Vagina (tissue), 2 donors: Measurements from ENCODE around the gene HPCA. TPM values are rescaled to one million over a fixed set of nuclear protein-coding genes. Genes with fewer than 3 reads are reported as not detected.

Experiments
- DNase-seq, 2 donors: peaks; one replicate each; pipeline ENCODE4 v3.0.0-alpha.2; 2017; ENCODE audit errors: extremely low spot score in 2 of 2
- H3K27ac ChIP-seq: fragments of 200-600 bp; sonication (generic); one replicate; pipeline ENCODE4 v1.5.1; 2019
- H3K27me3 ChIP-seq: fragments of 200-600 bp; sonication (generic); one replicate; pipeline ENCODE4 v1.5.1; 2019
- H3K36me3 ChIP-seq, 2 donors: fragments of 200-600 bp; sonication (generic); one replicate each; pipeline ENCODE4 v1.5.1; 2017 to 2019
- H3K4me1 ChIP-seq: fragments of 200-600 bp; sonication (generic); one replicate; pipeline ENCODE4 v1.5.1; 2019
- H3K4me3 ChIP-seq, 2 donors: fragments of 200-600 bp; sonication (generic); 1 replicate in 1 of 2; 2 replicates in 1 of 2; pipeline ENCODE4 v1.5.1; 2016 to 2019
- H3K9me3 ChIP-seq: fragments of 200-600 bp; sonication (generic); one replicate; pipeline ENCODE4 v1.5.1; 2019
- POLR2A ChIP-seq, 2 donors: fragments of 450-650 bp; IDR thresholded peaks; one replicate each; pipeline ENCODE4 v1.6.1; 2017; ENCODE audit warnings: antibody characterized with exemption in 2 of 2, mild to moderate bottlenecking in 2 of 2, moderate library complexity in 2 of 2
- POLR2AphosphoS5 ChIP-seq, 2 donors: sonication (generic); formaldehyde crosslinking; IDR thresholded peaks; one replicate each; pipeline ENCODE4 v1.9.0; 2017; ENCODE audit warnings: antibody characterized with exemption in 2 of 2, mild to moderate bottlenecking in 2 of 2, low read depth in 1 of 2; ENCODE audit not compliant: insufficient read depth in 1 of 2
- intact Hi-C: fragments of 100-400 bp; cut with DNase I; formaldehyde crosslinking; loops from one replicate; pipeline ENCODE4 v1.15.1; 2023
- total RNA-seq: library from RNA; depleted of rRNA; stranded (reverse); fragments of >200 nt; gene quantifications from one replicate; pipeline ENCODE4 v1.2.3, GENCODE V29; 2016
- TF ChIP-seq, protein P1 (sequence below), 3 experiments: fragments of 450-650 bp in 2 of 3; fragments of 200-600 bp in 1 of 3; sonication (generic) in 1 of 3; IDR thresholded peaks; one replicate each; pipeline ENCODE4 v1.5.1; 2017 to 2019; ENCODE audit warnings: antibody characterized with exemption in 3 of 3, mild to moderate bottlenecking in 2 of 3, moderate library complexity in 2 of 3

Gene HPCA
- total RNA-seq, 1 donor from 2014 or later = not detected

DNA sequence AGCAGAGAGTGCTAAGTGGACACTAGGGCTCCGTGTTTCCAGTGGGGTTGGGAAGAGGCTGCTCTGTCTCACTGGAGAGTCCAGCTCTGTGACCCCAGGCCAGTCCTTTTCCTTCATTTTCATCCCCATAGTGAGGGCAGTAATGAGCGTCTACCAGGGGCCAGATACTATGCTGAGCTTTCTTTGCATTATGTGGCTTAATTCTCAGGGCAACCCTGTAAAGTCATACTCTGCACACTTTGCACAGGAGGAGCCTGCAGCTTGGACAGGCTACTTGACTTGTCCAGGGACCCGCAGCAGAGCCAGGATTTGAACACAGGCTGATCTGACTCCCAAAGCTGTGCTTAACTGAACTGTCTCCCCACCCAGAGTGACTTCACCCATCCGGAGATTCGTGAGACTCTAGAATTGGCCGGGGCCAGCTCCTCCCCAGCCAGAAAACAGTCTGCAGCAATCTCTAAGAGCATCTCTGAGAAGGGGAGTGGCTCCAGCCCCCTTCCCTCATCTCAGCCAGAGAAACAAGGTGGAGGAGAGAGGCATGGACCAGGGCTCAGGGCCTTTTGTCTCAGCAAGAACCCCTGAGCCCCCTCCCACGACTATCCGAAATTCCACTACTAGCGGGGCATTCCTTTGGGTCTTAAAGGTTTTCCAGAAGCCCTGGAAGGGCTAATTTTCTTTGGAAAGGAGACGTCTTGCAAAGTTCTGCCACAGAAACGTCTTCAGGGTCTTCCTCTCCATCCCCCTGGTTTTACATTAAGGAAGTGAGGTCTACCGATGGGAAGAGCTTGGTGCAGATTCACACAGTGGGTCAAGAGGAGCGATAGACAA lies 14.7 kb upstream of the HPCA start:
- H3K4me1 ChIP-seq = peaks cover 26% of the 10 kb centered on the region
- H3K36me3 ChIP-seq = no peaks in the 10 kb centered on the region
- peak overlapping the region; percentile 38 to 56 for H3K4me3 ChIP-seq
- no peak overlapping the region for H3K27ac ChIP-seq
- H3K27me3 ChIP-seq = no peaks in the 10 kb centered on the region
- peak in 1 of 2 donors; percentile 49 for DNase-seq
- intact Hi-C loops = loop anchor here (10.0 kb wide), 1 partner anchor 157 kb away; no protein-coding TSS in a partner anchor
- TF ChIP-seq POLR2AphosphoS5 (IDR thresholded peaks at IDR 0.05; ENCODE audit: insufficient read depth in 1 of 2, low read depth in 1 of 2) = no peak
- no peak for TF ChIP-seq POLR2A (IDR thresholded peaks at IDR 0.05)
- TF ChIP-seq, protein P1, sequence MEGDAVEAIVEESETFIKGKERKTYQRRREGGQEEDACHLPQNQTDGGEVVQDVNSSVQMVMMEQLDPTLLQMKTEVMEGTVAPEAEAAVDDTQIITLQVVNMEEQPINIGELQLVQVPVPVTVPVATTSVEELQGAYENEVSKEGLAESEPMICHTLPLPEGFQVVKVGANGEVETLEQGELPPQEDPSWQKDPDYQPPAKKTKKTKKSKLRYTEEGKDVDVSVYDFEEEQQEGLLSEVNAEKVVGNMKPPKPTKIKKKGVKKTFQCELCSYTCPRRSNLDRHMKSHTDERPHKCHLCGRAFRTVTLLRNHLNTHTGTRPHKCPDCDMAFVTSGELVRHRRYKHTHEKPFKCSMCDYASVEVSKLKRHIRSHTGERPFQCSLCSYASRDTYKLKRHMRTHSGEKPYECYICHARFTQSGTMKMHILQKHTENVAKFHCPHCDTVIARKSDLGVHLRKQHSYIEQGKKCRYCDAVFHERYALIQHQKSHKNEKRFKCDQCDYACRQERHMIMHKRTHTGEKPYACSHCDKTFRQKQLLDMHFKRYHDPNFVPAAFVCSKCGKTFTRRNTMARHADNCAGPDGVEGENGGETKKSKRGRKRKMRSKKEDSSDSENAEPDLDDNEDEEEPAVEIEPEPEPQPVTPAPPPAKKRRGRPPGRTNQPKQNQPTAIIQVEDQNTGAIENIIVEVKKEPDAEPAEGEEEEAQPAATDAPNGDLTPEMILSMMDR (IDR thresholded peaks at IDR 0.05) = no peak
- no peaks in the 10 kb centered on the region for H3K9me3 ChIP-seq

DNA sequence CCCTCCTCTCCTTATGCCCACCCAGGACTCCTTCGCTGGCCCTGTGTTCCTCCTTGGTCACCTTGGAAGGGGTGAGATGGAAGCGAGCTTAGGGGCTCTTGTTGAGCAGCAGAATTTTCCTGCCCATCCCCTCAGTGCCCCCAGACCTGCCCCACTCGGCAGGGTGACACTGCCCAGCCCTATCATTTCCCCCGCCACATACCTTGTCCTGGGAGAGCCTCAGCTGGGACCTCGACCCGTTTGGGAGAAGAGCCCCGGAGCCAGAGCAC lies 14.2 kb upstream of the HPCA start:
- DNase-seq = no peak
- H3K36me3 ChIP-seq = no peaks in the 10 kb centered on the region
- peaks cover 26% of the 10 kb centered on the region for H3K4me1 ChIP-seq
- H3K27ac ChIP-seq = no peak overlapping the region
- H3K4me3 ChIP-seq = no peak overlapping the region
- intact Hi-C loops = loop anchor here (10.0 kb wide), 1 partner anchor 157 kb away; no protein-coding TSS in a partner anchor
- H3K27me3 ChIP-seq = no peaks in the 10 kb centered on the region
- TF ChIP-seq POLR2AphosphoS5 (IDR thresholded peaks at IDR 0.05; ENCODE audit: insufficient read depth in 1 of 2, low read depth in 1 of 2) (no peak), POLR2A (IDR thresholded peaks at IDR 0.05) (no peak)
- TF ChIP-seq, protein P1 (IDR thresholded peaks at IDR 0.05) = no peak
- H3K9me3 ChIP-seq = no peaks in the 10 kb centered on the region

DNA sequence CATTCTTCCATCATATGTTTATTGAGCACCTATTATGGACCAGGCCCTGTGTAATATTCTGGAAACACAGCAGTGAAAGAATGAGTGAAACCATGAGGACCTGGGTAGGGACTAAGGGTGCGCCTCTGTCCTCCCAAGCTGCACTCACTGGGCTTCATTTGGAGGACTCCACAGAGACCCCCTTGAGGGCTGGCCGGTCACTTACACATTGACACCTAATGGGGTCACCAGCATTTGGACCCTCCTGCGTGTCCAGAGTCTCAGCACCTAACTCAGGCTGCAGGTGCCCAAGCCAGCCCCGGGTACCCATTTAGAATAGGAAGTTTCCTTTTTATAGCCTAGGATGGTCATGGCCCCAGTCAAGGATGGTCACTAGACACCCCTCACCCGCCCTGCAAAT lies 12.8 kb upstream of the HPCA start:
- H3K4me3 ChIP-seq = no peak overlapping the region
- no peaks in the 10 kb centered on the region for H3K9me3 ChIP-seq
- H3K27me3 ChIP-seq = no peaks in the 10 kb centered on the region
- no peak for TF ChIP-seq POLR2AphosphoS5 (IDR thresholded peaks at IDR 0.05; ENCODE audit: insufficient read depth in 1 of 2, low read depth in 1 of 2)
- TF ChIP-seq, protein P1 (IDR thresholded peaks at IDR 0.05) = no peak
- no peak for TF ChIP-seq POLR2A (IDR thresholded peaks at IDR 0.05)
- DNase-seq = no peak
- no peaks in the 10 kb centered on the region for H3K36me3 ChIP-seq
- intact Hi-C loops = loop anchor here (10.0 kb wide), 1 partner anchor 159 kb away; no protein-coding TSS in a partner anchor
- H3K27ac ChIP-seq = no peak overlapping the region
- peaks cover 31% of the 10 kb centered on the region for H3K4me1 ChIP-seq

DNA sequence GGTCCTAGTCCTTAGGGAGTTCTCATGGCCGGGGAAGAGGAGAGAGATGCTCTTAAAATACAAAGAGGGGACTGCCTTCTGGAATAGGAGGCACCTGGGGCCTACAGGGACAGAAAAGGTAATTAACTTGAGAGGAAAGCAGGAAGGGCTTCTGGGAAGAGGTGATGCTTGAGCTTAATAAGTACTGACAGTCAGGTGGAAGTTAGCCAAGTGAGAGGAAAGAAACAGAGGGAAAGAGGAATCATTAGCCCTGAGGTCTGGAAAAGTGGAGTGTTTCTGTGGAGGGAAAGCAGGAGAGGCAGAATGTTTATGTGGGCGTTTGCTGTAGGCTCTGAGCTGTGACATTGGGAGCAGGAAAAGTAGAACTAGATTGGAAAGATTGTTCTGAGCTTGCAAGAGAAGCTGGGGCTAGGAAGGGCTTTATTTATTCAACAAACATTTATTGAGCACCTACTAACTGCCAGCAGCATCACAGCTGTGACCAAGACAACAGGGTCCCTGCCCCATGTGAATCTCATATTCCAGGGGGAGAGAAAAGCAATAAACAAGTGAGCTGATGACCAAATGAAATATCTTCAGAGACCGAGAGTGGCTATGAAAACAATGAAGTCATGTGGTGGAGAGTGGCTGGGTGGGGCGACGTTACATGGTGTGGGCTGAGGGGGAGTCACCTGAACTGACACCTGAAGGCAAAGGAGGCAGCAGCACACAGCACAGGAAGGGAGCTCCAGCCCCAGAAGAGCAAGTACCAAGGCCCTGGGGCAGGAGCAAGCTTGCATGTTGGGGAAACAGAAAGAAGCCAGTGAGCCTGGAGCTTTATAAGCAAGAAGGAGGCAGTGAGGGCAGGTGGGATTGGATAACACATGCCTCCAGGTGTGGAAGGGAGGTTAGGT lies 11.2 kb upstream of the HPCA start:
- H3K27me3 ChIP-seq = no peaks in the 10 kb centered on the region
- peaks cover 28% of the 10 kb centered on the region for H3K4me1 ChIP-seq
- no peaks in the 10 kb centered on the region for H3K36me3 ChIP-seq
- no peaks in the 10 kb centered on the region for H3K9me3 ChIP-seq
- DNase-seq = no peak
- no peak overlapping the region for H3K27ac ChIP-seq
- intact Hi-C loops = loop anchor here (10.0 kb wide), 1 partner anchor 160 kb away; no protein-coding TSS in a partner anchor
- H3K4me3 ChIP-seq = no peak overlapping the region
- no peak for TF ChIP-seq POLR2A (IDR thresholded peaks at IDR 0.05)
- TF ChIP-seq POLR2AphosphoS5 (IDR thresholded peaks at IDR 0.05; ENCODE audit: insufficient read depth in 1 of 2, low read depth in 1 of 2) = no peak
- TF ChIP-seq, protein P1 (IDR thresholded peaks at IDR 0.05) = no peak
